Stimulated activated CD4-positive, alpha-beta T cell treated with anti-CD3 and anti-CD28 coated beads, Interleukin-4, amount 100 ng/mL, for 24 hours (primary cell): ENCODE measurements around the gene OR11L1.

ENCODE experiments used
- DNase-seq: peaks from one replicate; pipeline ENCODE4 v3.0.0-alpha.2; 2020

Gene OR11L1, protein sequence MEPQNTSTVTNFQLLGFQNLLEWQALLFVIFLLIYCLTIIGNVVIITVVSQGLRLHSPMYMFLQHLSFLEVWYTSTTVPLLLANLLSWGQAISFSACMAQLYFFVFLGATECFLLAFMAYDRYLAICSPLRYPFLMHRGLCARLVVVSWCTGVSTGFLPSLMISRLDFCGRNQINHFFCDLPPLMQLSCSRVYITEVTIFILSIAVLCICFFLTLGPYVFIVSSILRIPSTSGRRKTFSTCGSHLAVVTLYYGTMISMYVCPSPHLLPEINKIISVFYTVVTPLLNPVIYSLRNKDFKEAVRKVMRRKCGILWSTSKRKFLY

DNA sequence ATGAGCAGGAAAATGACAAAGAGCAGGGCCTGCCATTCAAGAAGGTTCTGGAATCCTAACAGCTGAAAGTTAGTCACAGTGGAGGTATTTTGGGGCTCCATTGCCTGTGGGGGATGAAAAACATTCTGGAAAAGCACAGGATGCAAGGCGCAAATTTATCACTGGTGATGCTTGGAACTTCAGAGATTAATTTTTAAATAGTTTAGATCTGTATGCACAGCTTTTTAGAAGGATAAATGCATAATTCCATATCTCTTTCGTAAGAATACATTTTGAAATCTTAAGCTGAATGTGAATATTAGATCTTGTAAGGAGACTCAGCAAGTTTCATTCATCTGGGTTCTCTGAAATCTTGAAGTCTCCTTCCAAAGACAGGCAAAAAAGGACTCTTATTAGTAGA, at the start of gene OR11L1:
Gene OR11L1, minus strand, starts transcription at position 101 of the 400 bp plus-strand sequence. Its CDS starts 0 bp downstream, at position 101.
- DNase-seq: no peak

DNA sequence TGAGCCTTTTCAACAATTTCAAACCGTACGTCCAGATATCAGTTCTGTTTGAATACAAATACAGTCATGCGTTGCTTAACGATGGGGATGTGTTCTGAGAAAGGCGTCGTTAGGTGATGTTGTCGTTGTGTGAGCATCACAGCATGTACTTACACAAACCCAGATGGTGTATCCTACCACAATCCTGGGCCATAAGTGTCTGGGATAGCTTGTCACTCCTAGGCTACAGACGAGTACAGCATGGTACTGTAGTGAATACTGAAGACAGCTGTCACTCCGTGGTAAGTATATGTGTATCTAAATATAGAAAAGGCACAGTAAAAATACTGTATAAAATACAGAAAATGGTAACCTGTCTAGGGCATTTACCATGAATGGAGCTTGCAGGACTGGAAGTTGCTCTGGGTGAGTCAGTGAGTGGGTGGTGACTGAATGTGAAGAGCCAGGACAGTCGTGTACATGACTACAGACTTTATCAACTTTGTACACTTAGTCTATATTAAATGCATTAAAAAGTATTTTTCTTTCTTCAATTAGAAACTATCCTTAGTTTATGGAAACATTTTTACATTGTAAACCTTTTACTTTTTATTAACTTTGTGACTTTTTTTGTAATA, 43.2 kb upstream of the OR11L1 start:
- no peak for DNase-seq

DNA sequence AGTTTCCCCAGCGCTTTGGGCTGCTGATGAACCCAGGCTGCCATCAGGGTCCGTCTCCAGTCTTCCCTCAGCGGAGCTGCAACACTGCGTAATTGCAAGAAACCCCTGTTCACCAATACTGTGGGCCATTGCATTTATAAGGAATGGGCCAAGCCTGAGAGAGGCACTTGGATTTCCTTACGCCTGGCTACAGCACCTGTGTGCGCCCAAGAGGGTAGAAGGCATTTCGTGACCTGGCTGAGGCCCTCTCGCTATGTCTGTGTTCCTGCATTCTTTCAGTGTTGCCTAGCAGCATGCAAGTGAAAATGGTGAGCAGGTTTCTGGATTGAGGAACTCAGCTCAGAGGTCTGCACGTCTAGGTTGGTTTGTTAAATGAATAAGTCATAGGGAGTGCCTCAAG, 41.6 kb upstream of the OR11L1 start:
- DNase-seq: no peak

DNA sequence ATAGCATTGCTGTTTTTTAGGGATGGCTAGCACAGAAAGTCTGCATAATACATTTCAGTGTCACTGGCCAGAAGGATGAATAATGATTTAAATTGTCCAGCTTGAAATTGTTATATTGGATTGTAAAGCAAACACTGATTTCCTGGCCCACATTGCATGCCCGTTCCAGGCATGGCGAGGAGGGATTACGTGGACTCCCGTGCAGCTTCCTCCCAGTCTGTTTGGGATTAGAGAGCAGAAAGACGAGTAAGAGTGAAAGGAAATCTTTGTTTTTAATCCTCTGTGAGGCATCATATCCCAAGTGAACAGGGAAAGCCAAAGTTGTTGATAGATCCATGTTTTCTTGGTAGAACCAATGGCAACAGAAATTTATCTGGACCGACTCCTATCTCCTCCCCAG, 23.7 kb upstream of the OR11L1 start:
- no peak for DNase-seq

DNA sequence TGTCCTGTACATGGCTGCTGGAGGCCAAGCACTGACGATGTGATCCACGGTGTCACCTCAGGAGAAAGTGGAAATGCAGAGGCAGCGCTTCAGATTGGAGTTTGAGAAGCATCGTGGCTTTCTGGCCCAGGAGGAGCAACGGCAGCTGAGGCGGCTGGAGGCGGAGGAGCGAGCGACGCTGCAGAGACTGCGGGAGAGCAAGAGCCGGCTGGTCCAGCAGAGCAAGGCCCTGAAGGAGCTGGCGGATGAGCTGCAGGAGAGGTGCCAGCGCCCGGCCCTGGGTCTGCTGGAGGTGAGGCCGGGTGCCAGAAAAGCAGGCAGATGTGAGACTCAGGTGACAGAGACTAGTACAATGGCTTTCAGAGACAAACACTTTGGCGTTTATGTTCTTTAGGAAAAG, 22.9 kb upstream of the OR11L1 start:
- no peak for DNase-seq

DNA sequence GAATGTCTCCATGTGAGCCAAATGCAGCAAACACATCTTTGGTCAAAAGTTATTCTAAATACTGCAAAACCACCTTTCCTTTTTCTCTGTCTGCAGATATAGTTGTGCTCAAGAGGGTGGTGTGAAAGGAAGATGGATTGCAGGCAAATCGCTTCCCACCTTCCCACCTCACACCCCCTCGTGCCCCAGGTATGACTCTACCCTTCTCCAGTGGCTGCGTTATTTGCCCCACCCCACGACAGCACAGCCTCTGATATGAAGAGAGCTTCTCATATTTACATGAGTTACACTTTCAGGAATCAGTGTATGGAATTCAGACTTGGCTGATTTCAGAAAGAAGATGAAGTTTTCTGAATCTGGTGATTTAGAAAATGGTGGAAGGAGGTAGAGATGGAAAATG, 21.1 kb upstream of the OR11L1 start:
- DNase-seq: no peak

DNA sequence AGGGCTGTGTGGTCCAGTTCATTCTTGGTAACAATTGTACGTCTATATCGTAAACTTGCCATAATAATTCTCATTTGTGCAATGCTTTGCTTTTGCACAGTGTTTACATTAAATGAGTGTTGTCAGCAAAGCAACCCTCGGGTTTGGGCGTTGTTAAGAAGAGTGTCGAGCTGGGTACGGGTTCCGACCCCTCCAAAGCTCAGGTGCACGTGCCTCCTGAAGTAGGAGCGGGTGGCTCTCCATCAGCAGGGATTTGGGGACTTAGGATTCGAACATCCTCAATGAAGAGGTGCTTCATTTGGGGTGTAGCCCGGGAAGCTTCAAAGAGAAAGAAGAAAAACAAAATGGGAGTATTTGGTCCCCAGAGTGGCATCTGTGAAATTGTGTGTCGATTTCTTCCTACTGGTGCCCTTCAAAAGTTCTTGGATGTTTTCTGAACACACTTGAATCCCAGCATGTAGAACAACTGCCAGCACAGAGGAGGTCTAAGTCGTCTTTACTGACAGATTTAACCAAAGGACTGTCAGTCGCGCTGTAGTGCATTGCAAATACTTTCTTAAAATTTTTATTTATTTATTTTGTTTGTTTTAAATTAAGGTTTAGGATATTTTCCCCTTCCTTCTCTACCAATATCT, 16.4 kb upstream of the OR11L1 start:
- DNase-seq: no peak

DNA sequence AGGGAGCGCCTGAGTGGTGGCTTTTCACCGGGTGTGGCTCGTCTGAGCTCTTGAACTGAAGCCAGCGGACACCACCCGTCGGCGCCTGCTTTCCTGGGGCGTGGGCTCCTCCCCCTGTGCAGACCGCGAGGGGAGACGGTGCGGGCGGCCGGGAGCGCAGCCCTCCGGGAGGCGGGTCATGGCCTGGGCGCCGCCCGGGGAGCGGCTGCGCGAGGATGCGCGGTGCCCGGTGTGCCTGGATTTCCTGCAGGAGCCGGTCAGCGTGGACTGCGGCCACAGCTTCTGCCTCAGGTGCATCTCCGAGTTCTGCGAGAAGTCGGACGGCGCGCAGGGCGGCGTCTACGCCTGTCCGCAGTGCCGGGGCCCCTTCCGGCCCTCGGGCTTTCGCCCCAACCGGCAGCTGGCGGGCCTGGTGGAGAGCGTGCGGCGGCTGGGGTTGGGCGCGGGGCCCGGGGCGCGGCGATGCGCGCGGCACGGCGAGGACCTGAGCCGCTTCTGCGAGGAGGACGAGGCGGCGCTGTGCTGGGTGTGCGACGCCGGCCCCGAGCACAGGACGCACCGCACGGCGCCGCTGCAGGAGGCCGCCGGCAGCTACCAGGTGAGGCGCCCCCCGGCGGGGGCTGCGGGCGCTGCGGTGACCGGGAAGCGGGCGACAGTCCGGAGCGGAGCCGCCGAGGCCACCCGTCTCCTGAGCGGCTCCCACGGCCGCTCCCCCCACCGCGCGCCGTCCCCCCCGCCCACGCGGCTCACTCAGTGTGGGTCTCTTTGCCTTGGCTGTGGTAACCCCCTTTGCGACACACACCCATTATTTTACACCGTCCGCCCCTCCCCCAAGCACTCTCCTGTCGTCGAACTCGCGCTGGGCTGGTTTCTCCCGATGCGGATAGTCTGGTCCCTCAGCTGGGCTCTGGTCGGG, 15.6 kb upstream of the OR11L1 start, which contains the start of gene TRIM58:
Gene TRIM58, plus strand, starts transcription at position 119 of the 916 bp plus-strand sequence. Its CDS starts 60 bp downstream, at position 179.
- no peak for DNase-seq

DNA sequence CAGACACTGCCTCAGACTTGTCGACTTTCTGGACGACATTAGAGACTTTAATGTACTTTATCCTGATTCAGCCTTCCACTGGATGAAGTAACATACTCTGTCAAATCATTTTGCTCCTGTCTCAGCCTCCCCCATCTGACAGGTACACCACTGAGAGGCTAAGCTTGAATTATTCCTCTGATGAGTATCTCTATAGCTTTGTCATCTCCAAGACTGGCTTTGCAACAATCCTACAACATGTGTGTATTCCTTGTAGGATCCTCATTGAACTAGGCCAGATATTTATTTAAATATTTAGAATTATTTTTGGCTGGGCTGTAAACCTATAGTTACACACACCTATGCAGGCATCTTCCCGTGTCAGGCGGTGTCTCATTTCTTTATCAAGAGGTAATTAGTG, 14.2 kb upstream of the OR11L1 start:
- no peak for DNase-seq

DNA sequence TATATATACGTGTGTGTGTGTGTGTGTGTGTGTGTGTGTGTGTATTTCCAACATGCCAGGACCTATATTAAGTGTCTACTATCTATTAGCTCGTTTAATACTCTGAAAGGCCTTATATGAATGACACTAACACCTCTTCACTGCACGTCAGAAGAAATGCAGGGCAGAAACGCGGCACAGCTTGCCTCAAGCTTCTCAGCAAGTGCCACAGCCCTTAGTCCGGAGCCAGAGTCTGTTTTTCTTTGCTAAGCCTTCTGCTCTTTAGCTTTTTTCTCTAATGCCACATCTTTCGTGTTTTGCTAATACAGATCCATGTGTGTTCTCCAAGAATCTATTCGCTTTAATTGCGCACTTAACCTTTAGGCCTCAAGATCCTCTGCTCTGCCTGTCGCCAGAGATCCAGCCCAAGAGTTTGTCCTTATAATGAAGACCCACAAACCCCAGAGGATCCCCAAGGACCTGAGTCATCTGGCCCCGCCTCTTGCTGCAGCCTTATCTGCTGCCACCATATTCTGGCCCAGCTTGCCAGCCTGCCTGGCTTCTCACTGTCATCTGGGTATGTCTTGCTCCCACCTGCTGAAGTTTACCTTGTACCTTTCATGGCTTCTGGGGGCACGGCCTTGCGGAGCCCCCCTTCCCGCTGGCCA, 13.3 kb upstream of the OR11L1 start:
- no peak for DNase-seq

DNA sequence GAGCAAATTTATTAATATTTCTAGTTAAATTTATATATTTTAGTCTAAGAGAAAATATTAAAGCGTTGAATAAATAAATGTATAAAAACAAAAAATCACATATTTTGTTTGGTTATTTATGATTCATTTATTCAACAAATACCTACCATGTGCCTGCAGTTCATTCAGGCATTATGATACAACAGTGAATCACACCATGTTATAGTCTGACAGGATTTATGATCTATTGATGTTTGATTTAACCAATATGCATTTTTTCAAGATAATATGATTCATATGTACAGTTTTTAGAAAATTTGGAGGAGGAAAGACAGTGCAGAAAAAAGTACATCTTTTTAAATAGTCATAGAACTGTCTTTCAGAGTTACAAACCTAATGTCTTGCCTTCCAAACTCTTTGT, 7.9 kb upstream of the OR11L1 start:
- DNase-seq: no peak

DNA sequence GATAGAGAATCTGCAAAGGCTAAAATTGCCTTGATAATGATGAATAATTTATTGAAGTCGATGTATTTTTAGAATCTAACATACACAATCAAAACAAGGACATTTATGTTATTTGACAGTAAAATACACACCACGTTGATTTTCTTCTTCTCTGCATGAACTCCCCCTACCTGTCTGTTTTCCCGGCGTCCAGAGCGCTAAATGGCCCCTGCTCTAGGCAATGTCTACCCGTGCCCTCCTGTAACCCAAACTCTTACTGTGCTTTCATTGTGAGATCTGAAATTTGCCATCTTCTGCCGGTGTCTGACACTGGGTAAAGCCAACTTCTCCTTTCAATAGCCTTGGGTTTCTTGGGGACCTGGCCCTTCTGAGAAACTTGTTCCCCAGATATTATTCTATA, 6.7 kb upstream of the OR11L1 start:
- no peak for DNase-seq

DNA sequence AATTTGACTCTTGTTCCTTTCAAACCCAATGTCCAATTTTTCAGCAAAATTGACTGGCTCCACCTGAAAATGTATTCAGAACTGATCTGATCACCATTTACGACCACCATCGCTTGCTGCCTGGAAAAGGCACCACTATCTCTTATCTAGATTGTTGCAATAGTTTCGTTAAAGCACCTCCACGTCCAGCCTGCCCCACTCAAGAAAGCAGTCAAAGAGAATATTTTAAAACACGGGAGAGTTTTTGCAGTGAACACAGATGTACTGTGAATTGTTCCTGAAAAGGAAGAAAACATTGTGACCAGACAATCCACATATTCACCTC, 4.0 kb upstream of the OR11L1 start:
- no peak for DNase-seq

DNA sequence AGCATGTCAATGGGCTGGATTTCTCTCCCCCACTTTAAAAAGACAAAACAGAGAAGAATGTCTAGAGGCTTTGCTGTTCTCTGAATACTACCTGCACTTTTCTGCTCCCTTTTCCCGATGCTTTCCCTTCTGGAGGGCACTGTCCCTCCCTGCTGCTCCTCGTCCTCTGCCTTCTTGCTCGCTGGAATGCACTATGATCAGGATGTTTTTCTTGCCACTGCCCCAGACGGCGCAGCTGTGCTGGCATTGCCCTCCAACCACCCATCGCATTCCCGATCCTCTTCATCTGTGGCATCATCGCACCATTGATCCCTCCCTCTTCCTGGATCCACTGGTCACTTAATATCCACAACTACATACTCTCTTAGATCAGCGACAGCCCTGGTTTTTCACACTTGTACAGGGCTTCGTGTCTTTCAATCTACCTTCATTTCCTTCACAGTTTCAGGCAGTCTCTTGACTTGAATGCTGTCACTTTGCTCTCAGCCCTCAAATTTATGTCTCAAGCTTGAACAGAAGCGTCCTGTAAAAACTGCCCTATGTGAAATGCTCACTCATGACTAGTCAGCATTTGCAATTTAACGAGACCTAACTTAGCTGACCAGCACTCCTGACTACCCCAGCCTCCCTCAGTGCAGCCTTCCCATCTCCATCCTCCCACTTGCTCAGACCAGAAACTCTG, 3.5 kb upstream of the OR11L1 start:
- no peak for DNase-seq

DNA sequence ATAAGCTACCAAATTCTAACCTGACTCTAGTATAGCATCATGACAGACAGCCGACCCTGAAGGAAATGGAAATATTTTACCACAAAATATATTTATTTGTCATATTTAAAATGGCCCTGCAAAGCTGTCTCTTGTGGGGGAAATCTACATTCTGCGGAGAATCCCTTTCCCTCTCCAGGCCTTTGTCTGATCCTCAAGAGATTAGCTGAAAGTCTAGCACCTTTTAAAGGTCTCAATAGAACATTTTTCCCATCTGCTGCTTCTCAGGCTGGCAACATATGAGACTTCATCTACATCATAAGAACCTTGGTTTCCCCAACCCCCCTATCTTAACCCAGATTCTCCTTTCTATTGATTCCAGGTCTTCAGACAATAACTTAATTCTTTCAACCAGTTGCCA, 1.7 kb upstream of the OR11L1 start:
- DNase-seq: no peak

DNA sequence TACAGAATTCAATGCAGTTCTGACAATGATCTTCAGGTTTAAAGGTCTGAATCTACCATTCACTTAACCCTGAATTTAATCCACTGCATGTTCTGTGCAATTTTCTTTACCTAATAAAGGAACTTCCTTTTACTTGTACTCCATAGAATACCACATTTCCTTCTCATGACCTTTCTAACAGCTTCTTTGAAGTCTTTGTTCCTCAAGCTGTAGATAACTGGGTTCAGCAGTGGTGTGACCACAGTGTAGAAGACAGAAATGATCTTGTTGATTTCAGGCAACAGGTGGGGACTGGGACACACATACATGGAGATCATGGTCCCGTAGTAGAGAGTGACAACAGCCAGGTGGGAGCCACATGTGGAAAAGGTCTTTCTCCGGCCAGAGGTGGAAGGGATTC, 878 bp downstream of the OR11L1 start:
- DNase-seq: no peak

DNA sequence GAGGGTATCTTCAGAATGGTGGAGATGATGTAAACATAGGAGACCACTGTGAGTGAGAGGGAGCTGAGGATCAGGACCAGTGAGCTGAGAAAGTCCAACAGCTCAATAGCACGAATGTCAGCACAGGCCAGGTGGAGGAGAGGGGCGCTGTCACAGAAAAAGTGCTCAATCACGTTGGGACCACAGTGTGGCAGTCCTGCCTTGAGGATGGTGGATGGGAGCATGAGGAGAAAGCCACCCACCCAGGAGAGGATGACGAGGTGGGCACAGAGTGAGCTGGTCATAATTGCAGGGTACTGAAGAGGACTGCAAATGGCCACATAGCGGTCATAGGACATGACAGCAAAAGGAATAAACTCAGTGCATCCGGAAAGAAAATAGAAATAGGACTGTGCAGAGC, 8.1 kb downstream of the OR11L1 start:
- no peak for DNase-seq

DNA sequence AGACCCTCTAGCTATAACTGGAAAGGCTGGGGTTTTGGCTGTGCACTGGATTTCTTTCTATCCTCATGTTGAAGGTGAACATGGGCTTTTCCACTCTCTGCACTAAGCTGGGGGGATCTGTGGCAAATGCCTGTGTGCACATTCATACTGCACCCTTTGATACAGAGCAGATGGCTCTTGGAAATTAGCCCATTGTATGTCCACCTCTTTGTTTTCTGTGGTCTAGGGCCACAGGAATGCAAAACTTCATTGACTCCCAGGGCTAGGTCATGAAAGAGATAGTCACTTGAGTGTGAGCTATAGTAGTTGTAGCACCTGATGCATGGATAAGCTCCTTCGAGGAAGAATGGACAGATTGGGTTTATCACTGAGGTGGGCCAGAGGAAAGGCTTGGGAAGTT, 12.0 kb downstream of the OR11L1 start:
- no peak for DNase-seq

DNA sequence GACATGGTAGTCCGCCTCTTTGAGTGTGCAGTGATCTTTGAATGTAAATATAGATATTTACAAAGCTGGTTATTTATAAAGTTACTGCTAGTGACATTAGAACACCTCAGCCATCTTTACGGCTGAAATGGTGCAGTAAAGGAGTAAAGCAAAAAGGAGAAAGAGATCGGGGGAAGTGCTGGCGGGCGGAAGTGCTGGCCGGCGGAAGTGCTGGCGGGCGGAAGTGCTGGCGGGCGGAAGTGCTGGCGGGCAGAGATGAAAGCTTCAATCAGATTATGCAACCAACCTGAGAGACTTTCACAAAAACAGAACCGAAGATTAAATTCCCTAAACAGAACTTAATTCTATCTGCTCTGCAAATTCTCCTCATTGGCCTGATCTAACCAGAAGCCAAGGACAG, 16.3 kb downstream of the OR11L1 start:
- no peak for DNase-seq

DNA sequence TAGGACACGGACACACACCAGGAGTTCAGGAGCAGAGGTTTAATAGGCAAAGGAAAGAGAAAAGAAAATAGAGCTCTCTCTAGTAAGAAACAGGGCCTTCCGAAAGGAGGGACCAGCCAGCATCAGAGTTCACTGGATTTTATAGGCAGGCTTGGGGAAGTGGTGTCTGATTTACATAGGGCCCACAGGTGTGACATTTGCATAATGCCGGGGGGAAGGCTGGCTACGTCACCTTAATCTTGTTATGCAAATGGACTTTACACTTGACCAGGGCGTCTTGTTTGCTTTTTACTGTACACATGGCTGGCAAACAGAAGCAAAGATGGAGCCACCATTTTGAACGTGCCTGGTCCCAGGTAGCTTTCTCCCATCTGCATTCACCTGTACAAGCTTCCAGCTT, 17.7 kb downstream of the OR11L1 start, which contains the start of gene OR14A16:
Gene OR14A16, minus strand, starts transcription at position 97 of the 400 bp plus-strand sequence. CDS start 8,390 bp downstream, outside the sequence.
- DNase-seq: no peak

DNA sequence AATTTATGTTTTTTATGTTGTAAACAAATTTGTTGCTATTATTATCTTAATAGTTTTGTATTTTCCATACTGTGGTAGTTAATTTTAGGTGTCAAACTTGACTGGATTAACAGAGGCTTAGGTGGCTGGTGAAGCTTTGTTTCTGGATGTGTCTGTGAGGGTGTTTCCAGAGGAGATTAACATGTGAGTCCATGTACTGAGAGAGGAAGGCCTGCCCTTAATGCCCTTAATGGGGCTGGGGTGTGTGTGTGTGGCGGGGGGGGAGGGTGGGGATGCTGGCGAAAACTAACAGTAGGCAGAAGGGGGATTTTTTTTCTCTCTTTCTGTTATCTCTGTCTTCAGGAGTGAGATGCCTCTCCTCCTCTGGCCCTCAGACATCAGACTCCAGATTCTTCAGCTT, 19.6 kb downstream of the OR11L1 start:
- DNase-seq: no peak

DNA sequence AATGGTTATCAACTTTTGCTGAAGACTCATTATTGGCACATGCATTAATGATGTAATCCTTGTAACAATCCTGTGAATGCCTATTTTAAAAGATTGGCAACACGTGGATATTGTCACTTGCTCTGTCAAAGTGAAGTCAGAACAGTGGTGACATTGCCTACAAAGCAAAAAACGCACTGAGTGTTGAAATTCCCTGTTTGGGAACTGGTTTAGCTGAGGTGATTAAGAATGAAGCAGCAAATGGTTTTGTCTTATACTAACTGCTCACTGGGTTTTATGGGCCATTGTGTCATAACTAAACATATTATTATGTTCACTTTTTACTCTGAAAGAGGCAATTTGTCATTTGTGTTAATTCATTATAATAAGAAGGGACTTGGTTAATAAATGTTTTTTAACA, 29.1 kb downstream of the OR11L1 start:
- no peak for DNase-seq
